Mesendoderm (in vitro differentiated cells): ENCODE measurements around the gene PRICKLE1.

Experiments
- DNase-seq: peaks from one replicate; pipeline ENCODE4 v3.0.0; 2013
- H2AK5ac ChIP-seq: 2 replicates; pipeline ENCODE4 v1.6.1; 2013; ENCODE audit warnings: low read length, inconsistent platforms
- H2BK120ac ChIP-seq: 2 replicates; pipeline ENCODE4 v1.6.1; 2013; ENCODE audit warnings: low read depth, mild to moderate bottlenecking, low read length, moderate library complexity, mixed read lengths
- H2BK15ac ChIP-seq: replicated peaks from 2 replicates; pipeline ENCODE4 v1.6.1; 2013; ENCODE audit warnings: low read depth, mild to moderate bottlenecking, moderate library complexity
- H2BK5ac ChIP-seq: 2 replicates; pipeline ENCODE4 v1.6.1; 2013; ENCODE audit warnings: low read length, inconsistent platforms
- H3K18ac ChIP-seq: 2 replicates; pipeline ENCODE4 v1.6.1; 2013; ENCODE audit warnings: mild to moderate bottlenecking, low read length, mixed read lengths
- H3K23ac ChIP-seq: one replicate; pipeline ENCODE4 v1.6.1; 2013; ENCODE audit warnings: low read length
- H3K27ac ChIP-seq: 2 replicates; pipeline ENCODE4 v1.5.1; 2013; ENCODE audit warnings: low read depth, mild to moderate bottlenecking, inconsistent platforms, low read length, moderate library complexity
- H3K27me3 ChIP-seq: 2 replicates; pipeline ENCODE4 v1.6.1; 2013; ENCODE audit warnings: low read length, control low read depth, mild to moderate bottlenecking, inconsistent platforms; ENCODE audit not compliant: insufficient read depth, poor library complexity
- H3K36me3 ChIP-seq: 2 replicates; pipeline ENCODE4 v1.6.1; 2013; ENCODE audit warnings: low read length, inconsistent platforms; ENCODE audit not compliant: control insufficient read depth, insufficient read depth
- H3K4ac ChIP-seq: one replicate; pipeline ENCODE4 v1.6.1; 2013; ENCODE audit warnings: low read depth, mild to moderate bottlenecking, low read length, moderate library complexity
- H3K4me1 ChIP-seq: 2 replicates; pipeline ENCODE4 v1.6.1; 2013; ENCODE audit warnings: low read depth, low read length, inconsistent platforms; ENCODE audit not compliant: control insufficient read depth
- H3K4me2 ChIP-seq: 2 replicates; pipeline ENCODE4 v1.6.1; 2013; ENCODE audit warnings: low read length
- H3K4me3 ChIP-seq: 2 replicates; pipeline ENCODE4 v1.5.1; 2013; ENCODE audit warnings: mild to moderate bottlenecking, low read length
- H3K56ac ChIP-seq: one replicate; pipeline ENCODE4 v1.6.1; 2013; ENCODE audit warnings: low read length
- H3K79me1 ChIP-seq: 2 replicates; pipeline ENCODE4 v1.6.1; 2013; ENCODE audit warnings: low read length, inconsistent platforms
- H3K79me2 ChIP-seq: 2 replicates; pipeline ENCODE4 v1.6.1; 2013; ENCODE audit warnings: mild to moderate bottlenecking, low read length; ENCODE audit not compliant: control insufficient read depth, insufficient read depth
- H3K9ac ChIP-seq: 2 replicates; pipeline ENCODE4 v1.6.1; 2013; ENCODE audit warnings: low read length, inconsistent platforms
- H4K5ac ChIP-seq: one replicate; pipeline ENCODE4 v1.6.1; 2013; ENCODE audit warnings: low read length
- H4K8ac ChIP-seq: one replicate; pipeline ENCODE4 v1.6.1; 2013; ENCODE audit warnings: low read depth, mild to moderate bottlenecking, control low read depth, low read length, moderate library complexity
- WGBS: extraction: QIAGEN DNeasy Blood & Tissue Kit; methylation state at CpG from one replicate; pipeline ENCODE4 v1.1.7; 2013; ENCODE audit warnings: low lambda C conversion rate, missing lambda C conversion rate; ENCODE audit not compliant: insufficient coverage; ENCODE audit errors: extremely low coverage; 5-methylcytosine and 5-hydroxymethylcytosine counted together

Gene PRICKLE1

GRCh38 chr12:42612231-42612613 lies 22.7 kb upstream of the PRICKLE1 start:
- Histone ChIP-seq H2BK15ac (peak overlapping the region; percentile 11), H3K4me1 (peaks cover 8% of the 10 kb centered on the region), H3K27ac (no peak overlapping the region), H4K8ac (no peak overlapping the region), H3K18ac (no peak overlapping the region), H3K4me2 (no peak overlapping the region), H3K4ac (no peak overlapping the region), H3K23ac (no peak overlapping the region), H3K4me3 (no peak overlapping the region), H3K9ac (no peak overlapping the region), H4K5ac (no peak overlapping the region), H2BK120ac (no peak overlapping the region), H3K79me2 (no peaks in the 10 kb centered on the region), H3K79me1 (no peaks in the 10 kb centered on the region), H2BK5ac (no peak overlapping the region), H2AK5ac (no peak overlapping the region), H3K56ac (no peak overlapping the region), H3K27me3 (no peaks in the 10 kb centered on the region), H3K36me3 (no peaks in the 10 kb centered on the region)
- DNase-seq, result no peak

- peak overlapping the region; percentile 22 for H3K18ac ChIP-seq
- no peak overlapping the region for H3K4me2 ChIP-seq
- no peak overlapping the region for H3K4me3 ChIP-seq
- H3K27me3 ChIP-seq, result no peaks in the 10 kb centered on the region
- peak; percentile 36 for DNase-seq
- H2BK15ac ChIP-seq, result peak overlapping the region; percentile 11
- H3K9ac ChIP-seq, result no peak overlapping the region
- no peak overlapping the region for H2BK5ac ChIP-seq
- peak overlapping the region; percentile 31 for H3K56ac ChIP-seq
- no peaks in the 10 kb centered on the region for H3K36me3 ChIP-seq
- WGBS, result no CpG with 5 or more reads among the region's 4 CpGs
- no peak overlapping the region for H2AK5ac ChIP-seq
- no peak overlapping the region for H2BK120ac ChIP-seq
- H3K4me1 ChIP-seq, result peaks cover 8% of the 10 kb centered on the region
- no peak overlapping the region for H4K5ac ChIP-seq
- H3K79me1 ChIP-seq, result no peaks in the 10 kb centered on the region
- H3K79me2 ChIP-seq, result no peaks in the 10 kb centered on the region
- no peak overlapping the region for H4K8ac ChIP-seq
- no peak overlapping the region for H3K27ac ChIP-seq
- no peak overlapping the region for H3K4ac ChIP-seq
- no peak overlapping the region for H3K23ac ChIP-seq
Observed at GRCh38 chr12:42611571-42612230, 22.2 kb upstream of the PRICKLE1 start.

- no peak overlapping the region for H3K4ac ChIP-seq
- H3K9ac ChIP-seq, result no peak overlapping the region
- H3K79me1 ChIP-seq, result no peaks in the 10 kb centered on the region
- H2BK5ac ChIP-seq, result no peak overlapping the region
- H3K18ac ChIP-seq, result no peak overlapping the region
- H3K27me3 ChIP-seq, result no peaks in the 10 kb centered on the region
- no peaks in the 10 kb centered on the region for H3K79me2 ChIP-seq
- H2AK5ac ChIP-seq, result no peak overlapping the region
- H3K27ac ChIP-seq, result no peak overlapping the region
- H3K56ac ChIP-seq, result no peak overlapping the region
- DNase-seq, result no peak
- H3K36me3 ChIP-seq, result no peaks in the 10 kb centered on the region
- no peak overlapping the region for H3K4me2 ChIP-seq
- H3K23ac ChIP-seq, result no peak overlapping the region
- H4K8ac ChIP-seq, result no peak overlapping the region
- H3K4me1 ChIP-seq, result peaks cover 8% of the 10 kb centered on the region
- no peak overlapping the region for H2BK120ac ChIP-seq
- no peak overlapping the region for H3K4me3 ChIP-seq
- no peak overlapping the region for H4K5ac ChIP-seq
- WGBS, result no CpG with 5 or more reads among the region's 8 CpGs
- H2BK15ac ChIP-seq, result no peak overlapping the region
Observed at GRCh38 chr12:42609605-42610004, 20.1 kb upstream of the PRICKLE1 start.

- Histone ChIP-seq H3K79me2 (no peaks in the 10 kb centered on the region), H3K4ac (no peak overlapping the region), H2BK15ac (no peak overlapping the region), H3K79me1 (no peaks in the 10 kb centered on the region), H3K9ac (no peak overlapping the region), H3K56ac (peak overlapping the region; percentile 39), H3K27ac (no peak overlapping the region), H3K4me2 (no peak overlapping the region), H3K18ac (no peak overlapping the region), H3K4me1 (peaks cover 10% of the 10 kb centered on the region), H2AK5ac (no peak overlapping the region), H3K23ac (no peak overlapping the region), H4K8ac (no peak overlapping the region), H3K36me3 (no peaks in the 10 kb centered on the region), H2BK5ac (no peak overlapping the region), H3K27me3 (no peaks in the 10 kb centered on the region), H2BK120ac (no peak overlapping the region), H4K5ac (no peak overlapping the region), H3K4me3 (no peak overlapping the region)
- no CpG with 5 or more reads among the region's 11 CpGs for WGBS
- DNase-seq, result no peak
Observed at GRCh38 chr12:42608196-42608825, 18.8 kb upstream of the PRICKLE1 start.

GRCh38 chr12:42607584-42608058 lies 18.1 kb upstream of the PRICKLE1 start:
- H3K79me1 ChIP-seq, result no peaks in the 10 kb centered on the region
- H2BK120ac ChIP-seq, result no peak overlapping the region
- no peaks in the 10 kb centered on the region for H3K36me3 ChIP-seq
- H3K4me1 ChIP-seq, result peaks cover 13% of the 10 kb centered on the region
- no peak overlapping the region for H2BK5ac ChIP-seq
- H2BK15ac ChIP-seq, result no peak overlapping the region
- H3K9ac ChIP-seq, result no peak overlapping the region
- no peak overlapping the region for H3K4me2 ChIP-seq
- no CpG with 5 or more reads among the region's 5 CpGs for WGBS
- H3K79me2 ChIP-seq, result no peaks in the 10 kb centered on the region
- no peak overlapping the region for H3K56ac ChIP-seq
- no peak overlapping the region for H4K8ac ChIP-seq
- no peak overlapping the region for H3K4me3 ChIP-seq
- peak; percentile 78 for DNase-seq
- H3K4ac ChIP-seq, result no peak overlapping the region
- H3K27ac ChIP-seq, result no peak overlapping the region
- H4K5ac ChIP-seq, result no peak overlapping the region
- H2AK5ac ChIP-seq, result no peak overlapping the region
- H3K18ac ChIP-seq, result no peak overlapping the region
- H3K27me3 ChIP-seq, result no peaks in the 10 kb centered on the region
- no peak overlapping the region for H3K23ac ChIP-seq

GRCh38 chr12:42606471-42606870 lies 16.9 kb upstream of the PRICKLE1 start:
- Histone ChIP-seq H3K4me2 (no peak overlapping the region), H3K56ac (no peak overlapping the region), H2BK120ac (no peak overlapping the region), H4K5ac (no peak overlapping the region), H3K27ac (no peak overlapping the region), H3K27me3 (no peaks in the 10 kb centered on the region), H3K36me3 (no peaks in the 10 kb centered on the region), H2BK5ac (no peak overlapping the region), H4K8ac (no peak overlapping the region), H3K18ac (no peak overlapping the region), H3K79me1 (no peaks in the 10 kb centered on the region), H3K4me3 (no peak overlapping the region), H3K23ac (no peak overlapping the region), H3K9ac (no peak overlapping the region), H2BK15ac (no peak overlapping the region), H3K4ac (no peak overlapping the region), H3K79me2 (no peaks in the 10 kb centered on the region), H3K4me1 (peaks cover 13% of the 10 kb centered on the region), H2AK5ac (no peak overlapping the region)
- no CpG with 5 or more reads among the region's 1 CpG for WGBS
- no peak for DNase-seq
